ENCODE results near the gene LSM7.

DNA sequence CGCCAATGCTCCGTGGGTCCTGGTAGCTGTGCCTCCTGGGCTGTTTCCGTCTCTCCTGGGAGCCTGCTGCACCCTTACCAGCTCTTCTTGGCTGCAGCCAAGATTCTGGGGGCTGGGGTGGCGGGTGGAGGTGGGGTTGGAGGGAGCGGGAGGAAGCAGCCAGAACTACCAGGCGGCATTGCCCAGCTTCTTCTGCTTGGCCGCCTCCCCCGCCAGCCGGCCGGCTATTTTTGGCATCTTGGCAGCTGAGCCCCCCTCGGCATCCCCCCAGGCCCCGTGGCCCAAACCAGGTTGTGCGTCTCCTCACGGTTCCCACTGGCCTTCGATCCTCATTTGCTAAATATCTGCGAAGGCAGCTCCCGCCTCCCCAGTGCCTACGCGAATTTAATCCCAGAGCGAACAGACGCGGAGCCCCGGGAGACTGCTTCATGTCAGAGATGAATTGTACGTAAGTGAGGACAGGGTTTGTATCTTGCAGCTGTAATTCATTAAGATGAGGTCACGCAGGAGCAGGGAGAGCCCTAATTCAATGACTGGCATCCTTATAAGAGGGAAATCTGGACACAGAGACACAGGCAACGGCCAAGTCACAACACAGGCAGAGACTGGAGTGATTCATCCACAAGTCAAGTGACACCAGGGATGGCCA lies 33.6 kb downstream of the LSM7 start:
- TF ChIP-seq, protein P1, sequence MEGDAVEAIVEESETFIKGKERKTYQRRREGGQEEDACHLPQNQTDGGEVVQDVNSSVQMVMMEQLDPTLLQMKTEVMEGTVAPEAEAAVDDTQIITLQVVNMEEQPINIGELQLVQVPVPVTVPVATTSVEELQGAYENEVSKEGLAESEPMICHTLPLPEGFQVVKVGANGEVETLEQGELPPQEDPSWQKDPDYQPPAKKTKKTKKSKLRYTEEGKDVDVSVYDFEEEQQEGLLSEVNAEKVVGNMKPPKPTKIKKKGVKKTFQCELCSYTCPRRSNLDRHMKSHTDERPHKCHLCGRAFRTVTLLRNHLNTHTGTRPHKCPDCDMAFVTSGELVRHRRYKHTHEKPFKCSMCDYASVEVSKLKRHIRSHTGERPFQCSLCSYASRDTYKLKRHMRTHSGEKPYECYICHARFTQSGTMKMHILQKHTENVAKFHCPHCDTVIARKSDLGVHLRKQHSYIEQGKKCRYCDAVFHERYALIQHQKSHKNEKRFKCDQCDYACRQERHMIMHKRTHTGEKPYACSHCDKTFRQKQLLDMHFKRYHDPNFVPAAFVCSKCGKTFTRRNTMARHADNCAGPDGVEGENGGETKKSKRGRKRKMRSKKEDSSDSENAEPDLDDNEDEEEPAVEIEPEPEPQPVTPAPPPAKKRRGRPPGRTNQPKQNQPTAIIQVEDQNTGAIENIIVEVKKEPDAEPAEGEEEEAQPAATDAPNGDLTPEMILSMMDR (IDR thresholded peaks at IDR 0.05): no peak
- no peak for TF ChIP-seq POLR2A (IDR thresholded peaks at IDR 0.05)
